WTC11 (cell line): Measurements from ENCODE around the gene TRIML2. TPM values are rescaled to one million over a fixed set of nuclear protein-coding genes. Genes with fewer than 3 reads are reported as not detected.

Source experiments
- ATAC-seq: fragments of 200-7000 bp; cut with Tn5 transposase; 2 replicates; pipeline ENCODE4 v1.10.0; 2021; ENCODE audit warnings: mild to moderate bottlenecking, moderate library complexity
- Bru-seq: library from RNA; stranded (reverse); fragments of 400-500 nt; gene quantifications from one replicate; lab custom pipeline; 2021; lab: Mats Ljungman, UMichigan
- CTCF ChIA-PET: fragments of 300-600 bp; sonication (Branson Sonifier 250); formaldehyde crosslinking; loops from one replicate; lab custom pipeline; 2021; ENCODE audit warnings: antibody characterized with exemption; lab: Charles Lee
- POLR2A ChIA-PET: fragments of 350-600 bp; sonication (Branson Sonifier 250); formaldehyde crosslinking; loops from one replicate; lab custom pipeline; 2021; ENCODE audit warnings: antibody characterized with exemption; lab: Charles Lee
- DNase-seq: peaks from one replicate; pipeline ENCODE4 v3.0.0; 2021; ENCODE audit warnings: low spot score
- H3K27ac Mint-ChIP-seq: 2 replicates; pipeline ENCODE4 v1.8.0; 2021; ENCODE audit warnings: mixed read lengths
- H3K27me3 Mint-ChIP-seq: 2 replicates; pipeline ENCODE4 v1.8.0; 2021; ENCODE audit warnings: low read depth, mild to moderate bottlenecking, moderate library complexity, mixed read lengths
- H3K36me3 Mint-ChIP-seq: 2 replicates; pipeline ENCODE4 v1.8.0; 2021; ENCODE audit warnings: mixed read lengths
- H3K4me1 Mint-ChIP-seq: 2 replicates; pipeline ENCODE4 v1.8.0; 2022; ENCODE audit warnings: mixed read lengths
- H3K4me3 Mint-ChIP-seq: 2 replicates; pipeline ENCODE4 v1.8.0; 2021; ENCODE audit warnings: mild to moderate bottlenecking, moderate library complexity, mixed read lengths
- H3K9me3 Mint-ChIP-seq: 2 replicates; pipeline ENCODE4 v1.8.0; 2021; ENCODE audit warnings: mixed read lengths
- ATF2 ChIP-seq: sonication (generic); formaldehyde crosslinking; IDR thresholded peaks from 2 replicates; pipeline ENCODE4 v1.8.1; 2022; ENCODE audit warnings: low read depth, missing genetic modification reagents, borderline replicate concordance
- CTCF ChIP-seq: fragments of 200-600 bp; IDR thresholded peaks from 2 replicates; pipeline ENCODE4 v1.8.0; 2022; ENCODE audit warnings: antibody characterized with exemption
- E2F1 ChIP-seq: sonication (generic); formaldehyde crosslinking; IDR thresholded peaks from 2 replicates; pipeline ENCODE4 v1.8.0; 2022; ENCODE audit warnings: mild to moderate bottlenecking, missing genetic modification reagents
- FOXP4 ChIP-seq: sonication (generic); formaldehyde crosslinking; IDR thresholded peaks from 2 replicates; pipeline ENCODE4 v1.8.0; 2022; ENCODE audit warnings: mild to moderate bottlenecking, missing genetic modification reagents
- GABPB1 ChIP-seq: sonication (generic); formaldehyde crosslinking; IDR thresholded peaks from 2 replicates; pipeline ENCODE4 v1.8.1; 2023; ENCODE audit warnings: mild to moderate bottlenecking, missing genetic modification reagents
- HMGXB4 ChIP-seq: sonication (generic); formaldehyde crosslinking; IDR thresholded peaks from 2 replicates; pipeline ENCODE4 v1.8.1; 2023; ENCODE audit warnings: mild to moderate bottlenecking, moderate library complexity, missing genetic modification reagents
- IRF1 ChIP-seq: sonication (generic); formaldehyde crosslinking; IDR thresholded peaks from 2 replicates; pipeline ENCODE4 v1.8.0; 2023; ENCODE audit warnings: missing genetic modification reagents
- NR1H2 ChIP-seq: sonication (generic); formaldehyde crosslinking; IDR thresholded peaks from 2 replicates; pipeline ENCODE4 v1.9.0; 2021; ENCODE audit warnings: mild to moderate bottlenecking, moderate library complexity, missing genetic modification reagents
- NR2C2 ChIP-seq: sonication (generic); formaldehyde crosslinking; IDR thresholded peaks from 2 replicates; pipeline ENCODE4 v1.8.0; 2022; ENCODE audit warnings: mild to moderate bottlenecking, missing genetic modification reagents
- STAT6 ChIP-seq: sonication (generic); formaldehyde crosslinking; conservative IDR thresholded peaks from 2 replicates; pipeline ENCODE4 v1.8.1; 2023; ENCODE audit warnings: mild to moderate bottlenecking, low read depth, missing genetic modification reagents, moderate library complexity
- TP53 ChIP-seq: sonication (generic); formaldehyde crosslinking; IDR thresholded peaks from 2 replicates; pipeline ENCODE4 v1.8.1; 2023; ENCODE audit warnings: mild to moderate bottlenecking, missing genetic modification reagents
- ZBTB21 ChIP-seq: sonication (generic); formaldehyde crosslinking; IDR thresholded peaks from 2 replicates; pipeline ENCODE4 v1.8.1; 2023; ENCODE audit warnings: mild to moderate bottlenecking, missing genetic modification reagents, borderline replicate concordance
- ZMAT4 ChIP-seq: fragments of 250-450 bp; sonication (Bioruptor Pico); IDR thresholded peaks from 2 replicates; pipeline ENCODE4 v1.9.0; 2021; ENCODE audit warnings: mild to moderate bottlenecking
- ZNF138 ChIP-seq: sonication (generic); formaldehyde crosslinking; conservative IDR thresholded peaks from 2 replicates; pipeline ENCODE4 v1.8.1; 2022; ENCODE audit warnings: mild to moderate bottlenecking, moderate library complexity, missing genetic modification reagents
- long read RNA-seq, 3 experiments: library from RNA in 1 of 3; library from capped mRNA in 1 of 3; library from polyadenylated mRNA in 1 of 3; unstranded in 2 of 3; stranded (forward) in 1 of 3; transcript quantifications; one replicate each; pipeline ENCODE4 v2.0.0, GENCODE V29; 2021
- total RNA-seq: library from RNA; stranded (reverse); gene quantifications from 3 replicates; pipeline ENCODE4 v1.2.3, GENCODE V29; 2021

TRIML2 gene
- total RNA-seq, result 88.9 to 115 TPM (median 94.4 TPM) in 3 replicates
- percentile 96 among the genes with signal in this experiment for Bru-seq, nascent RNA
- long read RNA-seq, experiment 1, partial matches to known transcripts, result 48 of 107 reads
- long read RNA-seq, experiment 1, other reads (novel, unspliced or antisense), result 58 of 107 reads
- long read RNA-seq, experiment 2, partial matches to known transcripts, result 16 of 43 reads
- long read RNA-seq, experiment 2, other reads (novel, unspliced or antisense), result 26 of 43 reads
- long read RNA-seq, experiment 3, partial matches to known transcripts, result 11 of 89 reads
- long read RNA-seq, experiment 3, other reads (novel, unspliced or antisense), result 78 of 89 reads

GRCh38 chr4:188109157-188109755, at the start of gene TRIML2:
Gene TRIML2, minus strand, starts transcription at chr4:188109603. Its CDS starts 4,235 bp downstream, at chr4:188105368.
- peak; percentile 39 for DNase-seq
- POLR2A ChIA-PET, result interaction anchor here (0.6 to 1.9 kb wide), 3 partner anchors 22 to 1828 kb away, joined by 5 to 9 read pairs (median 5); no protein-coding TSS in a partner anchor
- TF ChIP-seq TP53 (CRISPR knock-in tag) (no peak), NR1H2 (CRISPR knock-in tag) (no peak), HMGXB4 (no peak), FOXP4 (no peak)
- peak within 1 kb of the TSS; percentile 100 for H3K27ac Mint-ChIP-seq
- peak; percentile 8 for ATAC-seq
- no peaks in the 10 kb centered on the region for H3K27me3 Mint-ChIP-seq
- H3K9me3 Mint-ChIP-seq, result no peaks in the 10 kb centered on the region; the same call in 1 of the 2 replicates
- H3K36me3 Mint-ChIP-seq, result peaks cover 20% of the 10 kb centered on the region
- H3K4me1 Mint-ChIP-seq, result peaks cover 51% of the 10 kb centered on the region
- CTCF ChIA-PET, result interaction anchor here (0.7 to 1.6 kb wide), 3 partner anchors 18 to 115 kb away, joined by 3 to 6 read pairs (median 3); no protein-coding TSS in a partner anchor
- H3K4me3 Mint-ChIP-seq, result peak within 1 kb of the TSS; percentile 74

GRCh38 chr4:188158336-188158735, 48.9 kb upstream of the TRIML2 start:
- H3K27me3 Mint-ChIP-seq, result 0 out of 2 replicates have a peak, but pooled peaks cover 5% of the 10 kb centered on the region
- H3K4me1 Mint-ChIP-seq, result peaks cover 16% of the 10 kb centered on the region
- ChIA-PET CTCF (no interaction called here), POLR2A (no interaction called here)
- H3K4me3 Mint-ChIP-seq, result no peak overlapping the region
- H3K9me3 Mint-ChIP-seq, result peaks cover 10% of the 10 kb centered on the region
- no peak overlapping the region for H3K27ac Mint-ChIP-seq
- no peak for DNase-seq
- no peak for ATAC-seq
- peaks cover 9% of the 10 kb centered on the region for H3K36me3 Mint-ChIP-seq
- no peak for TF ChIP-seq FOXP4
- no peak for TF ChIP-seq ATF2 (CRISPR knock-in tag)
- no peak for TF ChIP-seq GABPB1
- no peak for TF ChIP-seq E2F1
- TF ChIP-seq ZNF138 (CRISPR knock-in tag), result no peak
- TF ChIP-seq CTCF, result no peak
- no peak for TF ChIP-seq STAT6 (CRISPR knock-in tag)
- no peak for TF ChIP-seq NR2C2 (CRISPR knock-in tag)
- no peak for TF ChIP-seq HMGXB4
- TF ChIP-seq ZBTB21 (CRISPR knock-in tag), result no peak
- TF ChIP-seq ZMAT4 (CRISPR knock-in tag), result no peak
- no peak for TF ChIP-seq IRF1 (CRISPR knock-in tag)
